ENCODE results near the gene CDK18.

DNA sequence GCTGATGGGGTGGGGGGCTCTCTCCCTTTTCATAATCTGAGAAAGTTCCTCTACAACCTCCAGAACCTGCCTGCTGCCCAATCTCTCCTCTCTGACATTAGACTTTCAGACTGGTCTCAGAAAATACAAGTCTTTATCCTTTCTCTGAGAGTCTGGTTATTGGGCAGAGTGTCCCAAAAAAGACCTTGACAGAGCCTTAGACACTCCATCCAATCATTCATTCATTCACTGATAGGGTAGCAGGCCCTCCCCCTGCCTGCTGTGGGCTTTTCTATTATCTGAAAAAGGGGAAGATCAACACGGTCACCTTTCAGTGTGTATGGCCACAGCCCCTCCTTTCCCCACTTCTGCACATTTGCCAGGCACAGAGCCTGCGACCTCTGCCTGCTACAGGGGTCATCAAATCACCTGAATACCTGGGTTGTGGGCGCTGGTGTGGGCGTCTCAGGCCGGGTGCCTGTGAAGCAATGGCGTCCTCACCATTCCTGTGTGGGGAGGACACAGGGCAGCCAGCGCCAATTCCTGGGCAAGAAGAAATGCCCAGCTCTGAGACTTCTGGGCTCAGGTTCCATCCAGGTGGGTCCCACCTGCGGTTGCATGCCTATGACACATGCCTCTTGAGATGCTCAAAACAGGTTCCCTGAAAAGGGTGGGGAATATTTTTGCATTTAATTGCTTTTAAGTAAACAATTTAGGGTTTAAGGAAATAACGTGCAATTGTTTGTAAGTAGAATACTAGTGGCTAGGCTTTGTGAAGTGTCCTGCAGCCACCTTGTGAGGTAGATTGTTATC lies 74.5 kb downstream of the CDK18 start:
- TF ChIP-seq, protein P1, sequence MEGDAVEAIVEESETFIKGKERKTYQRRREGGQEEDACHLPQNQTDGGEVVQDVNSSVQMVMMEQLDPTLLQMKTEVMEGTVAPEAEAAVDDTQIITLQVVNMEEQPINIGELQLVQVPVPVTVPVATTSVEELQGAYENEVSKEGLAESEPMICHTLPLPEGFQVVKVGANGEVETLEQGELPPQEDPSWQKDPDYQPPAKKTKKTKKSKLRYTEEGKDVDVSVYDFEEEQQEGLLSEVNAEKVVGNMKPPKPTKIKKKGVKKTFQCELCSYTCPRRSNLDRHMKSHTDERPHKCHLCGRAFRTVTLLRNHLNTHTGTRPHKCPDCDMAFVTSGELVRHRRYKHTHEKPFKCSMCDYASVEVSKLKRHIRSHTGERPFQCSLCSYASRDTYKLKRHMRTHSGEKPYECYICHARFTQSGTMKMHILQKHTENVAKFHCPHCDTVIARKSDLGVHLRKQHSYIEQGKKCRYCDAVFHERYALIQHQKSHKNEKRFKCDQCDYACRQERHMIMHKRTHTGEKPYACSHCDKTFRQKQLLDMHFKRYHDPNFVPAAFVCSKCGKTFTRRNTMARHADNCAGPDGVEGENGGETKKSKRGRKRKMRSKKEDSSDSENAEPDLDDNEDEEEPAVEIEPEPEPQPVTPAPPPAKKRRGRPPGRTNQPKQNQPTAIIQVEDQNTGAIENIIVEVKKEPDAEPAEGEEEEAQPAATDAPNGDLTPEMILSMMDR (IDR thresholded peaks at IDR 0.05; ENCODE audit: insufficient read depth, low read length): no peak
- TF ChIP-seq POLR2AphosphoS5 (IDR thresholded peaks at IDR 0.05; ENCODE audit: low read depth) (no peak), SPI1 (IDR thresholded peaks at IDR 0.05; ENCODE audit: borderline replicate concordance, low read depth) (no peak)
- TF ChIP-seq, protein P2, sequence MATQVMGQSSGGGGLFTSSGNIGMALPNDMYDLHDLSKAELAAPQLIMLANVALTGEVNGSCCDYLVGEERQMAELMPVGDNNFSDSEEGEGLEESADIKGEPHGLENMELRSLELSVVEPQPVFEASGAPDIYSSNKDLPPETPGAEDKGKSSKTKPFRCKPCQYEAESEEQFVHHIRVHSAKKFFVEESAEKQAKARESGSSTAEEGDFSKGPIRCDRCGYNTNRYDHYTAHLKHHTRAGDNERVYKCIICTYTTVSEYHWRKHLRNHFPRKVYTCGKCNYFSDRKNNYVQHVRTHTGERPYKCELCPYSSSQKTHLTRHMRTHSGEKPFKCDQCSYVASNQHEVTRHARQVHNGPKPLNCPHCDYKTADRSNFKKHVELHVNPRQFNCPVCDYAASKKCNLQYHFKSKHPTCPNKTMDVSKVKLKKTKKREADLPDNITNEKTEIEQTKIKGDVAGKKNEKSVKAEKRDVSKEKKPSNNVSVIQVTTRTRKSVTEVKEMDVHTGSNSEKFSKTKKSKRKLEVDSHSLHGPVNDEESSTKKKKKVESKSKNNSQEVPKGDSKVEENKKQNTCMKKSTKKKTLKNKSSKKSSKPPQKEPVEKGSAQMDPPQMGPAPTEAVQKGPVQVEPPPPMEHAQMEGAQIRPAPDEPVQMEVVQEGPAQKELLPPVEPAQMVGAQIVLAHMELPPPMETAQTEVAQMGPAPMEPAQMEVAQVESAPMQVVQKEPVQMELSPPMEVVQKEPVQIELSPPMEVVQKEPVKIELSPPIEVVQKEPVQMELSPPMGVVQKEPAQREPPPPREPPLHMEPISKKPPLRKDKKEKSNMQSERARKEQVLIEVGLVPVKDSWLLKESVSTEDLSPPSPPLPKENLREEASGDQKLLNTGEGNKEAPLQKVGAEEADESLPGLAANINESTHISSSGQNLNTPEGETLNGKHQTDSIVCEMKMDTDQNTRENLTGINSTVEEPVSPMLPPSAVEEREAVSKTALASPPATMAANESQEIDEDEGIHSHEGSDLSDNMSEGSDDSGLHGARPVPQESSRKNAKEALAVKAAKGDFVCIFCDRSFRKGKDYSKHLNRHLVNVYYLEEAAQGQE (IDR thresholded peaks at IDR 0.05; ENCODE audit: insufficient replicate concordance, low read depth): no peak
